Superior temporal gyrus (tissue), 1 donor: Measurements from ENCODE around the gene GOLGA8K.
"Not testable (repeated sequence)": the region's sequence is repeated elsewhere in the genome, so short reads cannot be mapped to it uniquely, and the experiment has no call there.

ENCODE experiments used
- DNase-seq: peaks from one replicate; pipeline ENCODE4 v3.0.0-alpha.2; 2016; ENCODE audit errors: extremely low spot score

Gene GOLGA8K

GRCh38 chr15:32352748-32353147 is 50.3 kb downstream of the GOLGA8K start:
- DNase-seq, result not testable (repeated sequence)

- DNase-seq, result not testable (repeated sequence)
These were observed 52.4 kb downstream of the GOLGA8K start for GRCh38 chr15:32350563-32351220.

- not testable (repeated sequence) for DNase-seq
These were observed 56.1 kb downstream of the GOLGA8K start for GRCh38 chr15:32347037-32347436.

- not testable (repeated sequence) for DNase-seq
These were observed 57.0 kb downstream of the GOLGA8K start for GRCh38 chr15:32345978-32346547.

GRCh38 chr15:32343921-32344320 is 59.2 kb downstream of the GOLGA8K start:
- DNase-seq, result not testable (repeated sequence)
